GM12874 (cell line): Measurements from ENCODE around the gene POLR2C.
A peak's percentile ranks its signal among the peaks of the same experiment; 100 is the strongest.

Experiments used
- TF ChIP-seq, protein P1 (sequence below): IDR thresholded peaks from 2 replicates; pipeline ENCODE4 v1.5.1; 2011; ENCODE audit warnings: low read depth, mild to moderate bottlenecking, control low read depth, low read length, moderate library complexity; ENCODE audit not compliant: insufficient read depth

Gene POLR2C

DNA sequence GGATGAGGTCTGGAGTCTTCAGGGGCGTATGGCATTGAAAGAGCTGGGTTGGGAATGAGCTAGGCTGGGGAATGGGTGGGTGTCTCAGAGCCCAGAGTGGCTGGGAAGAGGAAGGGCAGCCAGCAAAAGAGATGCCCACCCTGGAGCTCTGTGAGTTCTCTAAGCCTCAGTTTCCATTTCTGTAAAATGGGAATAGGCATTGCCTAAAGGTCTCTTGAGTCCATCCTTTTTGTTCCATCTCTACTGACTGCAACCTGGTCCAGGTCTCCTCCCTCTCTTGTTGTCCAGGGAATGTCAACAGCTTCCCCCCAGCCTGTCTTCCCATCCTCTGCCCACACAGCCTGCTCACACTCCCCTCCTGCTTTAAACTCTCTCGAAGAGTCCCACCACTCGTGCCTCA is 54.3 kb downstream of the POLR2C start:
- TF ChIP-seq, protein P1, sequence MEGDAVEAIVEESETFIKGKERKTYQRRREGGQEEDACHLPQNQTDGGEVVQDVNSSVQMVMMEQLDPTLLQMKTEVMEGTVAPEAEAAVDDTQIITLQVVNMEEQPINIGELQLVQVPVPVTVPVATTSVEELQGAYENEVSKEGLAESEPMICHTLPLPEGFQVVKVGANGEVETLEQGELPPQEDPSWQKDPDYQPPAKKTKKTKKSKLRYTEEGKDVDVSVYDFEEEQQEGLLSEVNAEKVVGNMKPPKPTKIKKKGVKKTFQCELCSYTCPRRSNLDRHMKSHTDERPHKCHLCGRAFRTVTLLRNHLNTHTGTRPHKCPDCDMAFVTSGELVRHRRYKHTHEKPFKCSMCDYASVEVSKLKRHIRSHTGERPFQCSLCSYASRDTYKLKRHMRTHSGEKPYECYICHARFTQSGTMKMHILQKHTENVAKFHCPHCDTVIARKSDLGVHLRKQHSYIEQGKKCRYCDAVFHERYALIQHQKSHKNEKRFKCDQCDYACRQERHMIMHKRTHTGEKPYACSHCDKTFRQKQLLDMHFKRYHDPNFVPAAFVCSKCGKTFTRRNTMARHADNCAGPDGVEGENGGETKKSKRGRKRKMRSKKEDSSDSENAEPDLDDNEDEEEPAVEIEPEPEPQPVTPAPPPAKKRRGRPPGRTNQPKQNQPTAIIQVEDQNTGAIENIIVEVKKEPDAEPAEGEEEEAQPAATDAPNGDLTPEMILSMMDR = no peak

DNA sequence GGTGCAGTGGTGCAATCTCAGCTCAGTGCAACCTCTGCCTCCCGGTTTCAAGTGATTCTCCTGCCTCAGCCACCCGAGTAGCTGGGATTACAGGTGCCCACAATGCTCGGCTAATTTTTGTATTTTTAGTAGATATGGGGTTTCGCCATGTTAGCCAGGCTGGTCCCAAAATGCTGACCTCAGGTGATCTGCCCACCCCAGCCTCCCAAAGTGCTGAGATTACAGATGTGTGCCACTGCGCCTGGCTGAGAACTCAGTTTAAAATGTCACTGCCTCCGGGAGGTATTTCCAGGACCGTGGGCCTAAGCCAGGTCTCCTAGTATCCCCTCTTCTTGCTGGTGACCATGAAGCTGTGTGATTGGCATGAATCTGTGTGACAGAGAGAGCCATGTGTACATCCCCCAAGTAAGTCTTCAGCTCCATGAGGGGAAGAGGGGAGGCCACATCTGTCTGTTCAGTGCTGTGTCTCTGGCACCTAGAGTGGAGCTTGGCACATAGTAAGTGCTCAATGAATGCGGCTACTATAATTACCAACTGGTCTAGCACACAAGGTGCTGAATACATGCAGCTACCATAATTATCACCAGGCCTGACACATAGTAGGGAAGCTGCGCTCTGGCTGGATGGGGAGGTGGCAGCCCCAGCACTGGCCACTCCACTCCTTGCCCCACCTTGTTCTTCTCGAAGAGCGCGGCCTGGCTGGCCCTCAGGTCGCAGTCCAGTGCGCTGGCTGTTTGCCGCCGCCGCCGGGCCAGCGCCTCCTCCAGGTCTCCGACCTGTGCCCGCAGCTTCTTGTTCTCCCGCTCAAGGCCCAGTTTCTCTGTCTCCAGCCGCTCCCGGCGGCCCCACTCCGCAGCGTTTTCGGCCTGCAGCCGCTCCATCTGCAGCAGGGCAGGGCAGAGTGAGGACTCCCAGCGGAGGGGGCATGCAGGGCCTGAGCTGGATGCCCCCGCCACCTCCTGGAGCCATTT is 55.2 kb downstream of the POLR2C start:
- TF ChIP-seq, protein P1 = no peak

DNA sequence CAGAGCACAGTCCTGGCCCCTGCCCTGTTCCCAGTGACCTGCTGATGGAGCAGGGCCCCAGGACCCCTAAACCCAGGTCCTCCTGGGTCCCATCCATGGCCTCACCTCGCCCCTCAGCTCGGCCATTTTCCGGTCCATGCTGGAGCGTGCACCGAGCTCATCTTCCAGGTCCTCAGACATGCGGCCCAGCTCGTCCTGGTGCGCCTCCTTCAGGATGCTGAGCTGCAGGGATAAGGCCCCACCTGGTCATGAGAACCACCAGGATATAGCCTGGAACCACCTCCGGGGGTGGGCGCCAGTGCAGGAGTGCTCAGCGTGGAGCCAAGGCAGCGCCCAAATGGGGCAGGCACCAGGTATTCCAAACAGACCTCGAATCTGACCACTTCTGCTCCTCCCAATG is 56.0 kb downstream of the POLR2C start:
- TF ChIP-seq, protein P1 = no peak

DNA sequence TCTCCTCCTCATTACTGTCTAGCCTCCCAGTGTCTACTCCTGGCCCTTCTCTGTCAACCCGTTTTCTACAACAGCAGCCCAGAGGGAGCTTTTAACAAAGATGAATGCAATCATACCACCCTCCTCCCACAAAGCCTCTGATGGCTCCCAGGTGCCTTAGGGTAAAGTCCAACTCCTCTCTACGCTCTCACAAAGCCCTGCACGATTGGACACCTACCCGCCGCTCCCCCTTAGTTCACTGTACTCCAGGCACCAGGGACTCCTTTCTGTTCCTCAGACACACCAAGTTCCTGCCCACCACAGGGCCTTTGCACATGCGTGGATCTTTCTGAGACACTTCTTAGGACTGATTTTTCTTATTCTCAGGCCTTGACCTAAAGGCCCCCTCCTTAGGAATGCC is 56.4 kb downstream of the POLR2C start:
- TF ChIP-seq, protein P1 = no peak

DNA sequence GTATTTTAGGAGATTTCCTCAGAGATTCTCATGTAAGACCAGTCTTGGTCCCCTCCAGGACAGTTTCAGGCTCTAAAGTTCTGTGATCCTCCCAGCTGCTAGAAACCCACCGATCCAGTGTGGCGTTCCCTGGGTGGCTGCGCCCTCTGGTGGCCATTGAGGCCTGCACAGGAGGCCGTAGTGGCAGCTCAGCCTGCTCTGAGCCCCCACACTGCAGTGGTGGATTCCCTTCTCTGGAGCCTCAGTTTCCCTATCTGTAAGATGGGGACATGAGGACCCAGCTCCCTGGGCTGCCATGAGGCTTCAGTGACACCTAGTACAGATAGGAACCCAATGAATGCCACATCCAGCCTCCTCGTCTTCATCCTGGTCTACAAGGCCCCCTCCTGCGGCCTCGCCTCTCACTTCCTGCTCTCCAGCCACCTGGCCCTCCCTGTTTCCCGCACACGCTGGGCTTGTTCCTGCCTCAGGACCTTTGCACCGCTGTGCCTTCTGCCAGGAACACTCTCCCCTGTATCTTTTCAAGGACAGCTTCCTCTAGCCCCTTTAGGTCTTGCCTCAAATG is 57.4 kb downstream of the POLR2C start:
- TF ChIP-seq, protein P1 = peak; percentile 98
